IMR-90 (cell line): ENCODE data around the gene MAPK1. TPM values are rescaled to one million over a fixed set of nuclear protein-coding genes. Genes with fewer than 3 reads are reported as not detected.

Source experiments
- ATAC-seq: fragments of 200-7000 bp; cut with Tn5 transposase; 2 replicates; pipeline ENCODE4 v1.9.1; 2020; ENCODE audit warnings: low read depth, mild to moderate bottlenecking, moderate library complexity
- BruUV-seq: library from RNA; stranded (reverse); fragments of 400-500 nt; replicated peaks from 2 replicates; lab custom pipeline; 2021; lab: Mats Ljungman, UMichigan
- CTCF ChIA-PET: fragments of 300-600 bp; formaldehyde crosslinking; extraction: SDS; loops from one replicate; lab custom pipeline; 2021; ENCODE audit warnings: antibody characterized with exemption; lab: Yijun Ruan, JAX
- POLR2A ChIA-PET: fragments of 300-600 bp; sonication (Branson Sonifier 250); formaldehyde crosslinking; loops from one replicate; lab custom pipeline; 2022; ENCODE audit warnings: antibody characterized with exemption; ENCODE audit not compliant: unreplicated experiment; lab: Charles Lee
- DNase-seq: peaks from one replicate; pipeline ENCODE4 v3.0.0; 2013
- H2AFZ ChIP-seq: replicated peaks from 2 replicates; pipeline ENCODE3; 2013; ENCODE audit warnings: low read length, mild to moderate bottlenecking; ENCODE audit not compliant: poor library complexity
- H2AK5ac ChIP-seq: 2 replicates; pipeline ENCODE4 v1.6.1; 2013; ENCODE audit warnings: low read depth, low read length, inconsistent platforms
- H2AK9ac ChIP-seq: replicated peaks from 2 replicates; pipeline ENCODE3; 2013; ENCODE audit warnings: mild to moderate bottlenecking, low read depth, low read length, moderate library complexity; ENCODE audit not compliant: poor library complexity
- H2BK120ac ChIP-seq: 2 replicates; pipeline ENCODE4 v1.6.1; 2013; ENCODE audit warnings: low read depth, low read length, inconsistent platforms
- H2BK15ac ChIP-seq: 3 replicates; pipeline ENCODE4 v1.6.1; 2013; ENCODE audit warnings: low read depth, low read length, inconsistent platforms
- H2BK20ac ChIP-seq: 2 replicates; pipeline ENCODE4 v1.6.1; 2013; ENCODE audit warnings: low read depth, mild to moderate bottlenecking, inconsistent platforms, low read length, moderate library complexity
- H2BK5ac ChIP-seq: 2 replicates; pipeline ENCODE4 v1.6.1; 2013; ENCODE audit warnings: mild to moderate bottlenecking, low read depth, low read length, inconsistent platforms; ENCODE audit not compliant: poor library complexity, severe bottlenecking
- H3K14ac ChIP-seq: replicated peaks from 2 replicates; pipeline ENCODE4 v1.6.1; 2013; ENCODE audit warnings: low read depth, low read length, inconsistent platforms
- H3K18ac ChIP-seq: 2 replicates; pipeline ENCODE4 v1.6.1; 2013; ENCODE audit warnings: low read depth, low read length, control low read depth
- H3K23ac ChIP-seq: 2 replicates; pipeline ENCODE4 v1.6.1; 2013; ENCODE audit warnings: low read depth, low read length, inconsistent platforms
- H3K27ac ChIP-seq: 2 replicates; pipeline ENCODE4 v1.5.1; 2013; ENCODE audit warnings: mild to moderate bottlenecking, control low read depth, low read length; ENCODE audit not compliant: insufficient read depth
- H3K27me3 ChIP-seq: 2 replicates; pipeline ENCODE4 v1.6.1; 2013; ENCODE audit warnings: low read length; ENCODE audit not compliant: control insufficient read depth, insufficient read depth
- H3K36me3 ChIP-seq: 2 replicates; pipeline ENCODE4 v1.6.1; 2013; ENCODE audit warnings: low read length, mixed read lengths; ENCODE audit not compliant: control insufficient read depth, insufficient read depth
- H3K4ac ChIP-seq: 2 replicates; pipeline ENCODE4 v1.6.1; 2013; ENCODE audit warnings: low read depth, low read length, inconsistent platforms
- H3K4me1 ChIP-seq: 2 replicates; pipeline ENCODE4 v1.6.1; 2013; ENCODE audit warnings: low read length, mixed read lengths; ENCODE audit not compliant: control insufficient read depth, insufficient read depth
- H3K4me2 ChIP-seq: 2 replicates; pipeline ENCODE4 v1.6.1; 2013; ENCODE audit warnings: low read depth, mild to moderate bottlenecking, control low read depth, low read length, moderate library complexity
- H3K4me3 ChIP-seq: 2 replicates; pipeline ENCODE4 v1.5.1; 2013; ENCODE audit warnings: low read depth, mild to moderate bottlenecking, control low read depth, low read length, moderate library complexity; ENCODE audit not compliant: insufficient read depth
- H3K56ac ChIP-seq: 2 replicates; pipeline ENCODE4 v1.6.1; 2013; ENCODE audit warnings: low read length, inconsistent platforms; ENCODE audit not compliant: insufficient read depth; ENCODE audit errors: extremely low read depth
- H3K79me1 ChIP-seq, 2 experiments: 2 replicates each; pipeline ENCODE4 v1.6.1; 2013; ENCODE audit warnings: low read length in 2 of 2, inconsistent platforms in 1 of 2, low read depth in 1 of 2
- H3K9ac ChIP-seq: 2 replicates; pipeline ENCODE4 v1.6.1; 2013; ENCODE audit warnings: low read depth, low read length, control low read depth
- H3K9me1 ChIP-seq: 2 replicates; pipeline ENCODE4 v1.6.1; 2013; ENCODE audit warnings: low read length, inconsistent platforms; ENCODE audit not compliant: insufficient read depth
- H3K9me3 ChIP-seq: 2 replicates; pipeline ENCODE4 v1.6.1; 2013; ENCODE audit warnings: low read length; ENCODE audit not compliant: control insufficient read depth, insufficient read depth
- H4K20me1 ChIP-seq: 2 replicates; pipeline ENCODE4 v1.6.1; 2013; ENCODE audit warnings: low read length, inconsistent platforms; ENCODE audit not compliant: insufficient read depth
- H4K5ac ChIP-seq: 2 replicates; pipeline ENCODE4 v1.6.1; 2013; ENCODE audit warnings: mild to moderate bottlenecking, low read depth, low read length, control low read depth
- H4K8ac ChIP-seq, 2 experiments: 2 replicates each; pipeline ENCODE4 v1.6.1; 2013; ENCODE audit warnings: low read depth in 2 of 2, low read length in 2 of 2, control low read depth in 1 of 2, inconsistent platforms in 1 of 2
- H4K91ac ChIP-seq: 2 replicates; pipeline ENCODE4 v1.6.1; 2013; ENCODE audit warnings: low read depth, low read length, inconsistent platforms; ENCODE audit not compliant: insufficient read depth
- BHLHE40 ChIP-seq: fragments of 150-350 bp; IDR thresholded peaks from 2 replicates; pipeline ENCODE4 v1.6.1; 2016; ENCODE audit warnings: mild to moderate bottlenecking, low read depth, low read length
- CHD1 ChIP-seq: IDR thresholded peaks from 2 replicates; pipeline ENCODE4 v1.6.1; 2012; ENCODE audit warnings: low read depth, low read length, improper control_type of control experiment
- CTCF ChIP-seq: conservative IDR thresholded peaks from 2 replicates; pipeline ENCODE4 v1.5.1; 2012; ENCODE audit warnings: mild to moderate bottlenecking, low read depth, low read length, improper control_type of control experiment
- MAZ ChIP-seq: IDR thresholded peaks from 2 replicates; pipeline ENCODE4 v1.6.1; 2012; ENCODE audit warnings: low read depth, mild to moderate bottlenecking, low read length, improper control_type of control experiment, moderate library complexity, borderline replicate concordance
- MXI1 ChIP-seq: IDR thresholded peaks from 2 replicates; pipeline ENCODE4 v1.6.1; 2012; ENCODE audit warnings: low read depth, mild to moderate bottlenecking, low read length, moderate library complexity, borderline replicate concordance
- NFE2L2 ChIP-seq: fragments of 150-350 bp; IDR thresholded peaks from 2 replicates; pipeline ENCODE4 v1.6.1; 2016; ENCODE audit warnings: low read depth, mild to moderate bottlenecking, low read length
- RCOR1 ChIP-seq: IDR thresholded peaks from 2 replicates; pipeline ENCODE4 v1.6.1; 2012; ENCODE audit warnings: mild to moderate bottlenecking, low read length, improper control_type of control experiment; ENCODE audit not compliant: insufficient replicate concordance
- RFX5 ChIP-seq: IDR thresholded peaks from 2 replicates; pipeline ENCODE4 v1.8.0; 2012; ENCODE audit warnings: low read depth, mild to moderate bottlenecking, low read length, moderate library complexity
- WGBS, 2 experiments: methylation state at CpG; one replicate each; pipeline versions ENCODE4 v1.1.5 to v1.1.7; 2013; ENCODE audit warnings: missing lambda C conversion rate in 2 of 2; ENCODE audit not compliant: insufficient read length in 1 of 2; ENCODE audit errors: extremely low coverage in 2 of 2; 5-methylcytosine and 5-hydroxymethylcytosine counted together
- dilution Hi-C: fragments of 300-500 bp; cut with HindIII; formaldehyde crosslinking; loops from one replicate; pipeline ENCODE4 v1.14.3; 2018; ENCODE audit warnings: low sequenced_read_pairs; ENCODE audit not compliant: unreplicated experiment
- in situ Hi-C: fragments of 300-500 bp; cut with MboI; formaldehyde crosslinking; loops from 3 replicates; pipeline ENCODE4 v1.14.3; 2019; ENCODE audit warnings: low sequenced_read_pairs, inconsistent platforms, mixed read lengths
- intact Hi-C: fragments of 100-400 bp; cut with micrococcal nuclease; formaldehyde crosslinking; loops from 2 replicates; pipeline ENCODE4 v1.10.0; 2022
- polyA plus RNA-seq, 3 experiments: library from polyadenylated mRNA; depleted of rRNA; stranded (reverse); fragments of >200 nt; gene quantifications; 2 replicates each; pipeline ENCODE4 v1.2.3, GENCODE V29; 2012; ENCODE audit warnings: low replicate concordance in 1 of 3
- total RNA-seq: library from RNA; depleted of rRNA; stranded (reverse); fragments of >200 nt; gene quantifications from 2 replicates; pipeline ENCODE4 v1.2.3, GENCODE V29; 2012

The MAPK1 gene
- total and polyA plus RNA-seq, 2 of the 4 experiments (the other 2 are of a cell fraction): 41.0 to 51.3 TPM

- CTCF ChIA-PET: no interaction called here
- in situ Hi-C loops (no loop called here), dilution Hi-C loops (no loop called here), intact Hi-C loops (no loop called here)
- H3K27ac ChIP-seq: peak overlapping the region; percentile 12; the same call in 1 of the 2 replicates
- H4K8ac ChIP-seq: no peak overlapping the region
- no peak overlapping the region for H2BK20ac ChIP-seq
- no peak overlapping the region for H3K56ac ChIP-seq
- no peak for DNase-seq
- no peaks in the 10 kb centered on the region for H3K36me3 ChIP-seq
- H3K4ac ChIP-seq: no peak overlapping the region
- no peak for TF ChIP-seq MAZ
- TF ChIP-seq NFE2L2: no peak
- TF ChIP-seq RFX5: no peak
- no peak for TF ChIP-seq BHLHE40
- no peak for TF ChIP-seq MXI1
- no peak for TF ChIP-seq CHD1
- no peak for TF ChIP-seq RCOR1
- no peak for TF ChIP-seq CTCF
- H3K79me1 ChIP-seq: peaks cover 0 to 78% of the 10 kb centered on the region in 2 experiments; a peak in 3 of 4 replicates
- BruUV-seq: no TSS peak
- H4K20me1 ChIP-seq: peaks cover 99% of the 10 kb centered on the region
- H2BK120ac ChIP-seq: no peak overlapping the region
- no peak overlapping the region for H2AK5ac ChIP-seq
- H4K91ac ChIP-seq: no peak overlapping the region
- POLR2A ChIA-PET: interaction anchor here (0.6 kb wide), 1 partner anchor 16 kb away, joined by 3 read pairs; no protein-coding TSS in a partner anchor
- H3K9me1 ChIP-seq: peaks cover 39% of the 10 kb centered on the region
- H2BK15ac ChIP-seq: no peak overlapping the region
- no peaks in the 10 kb centered on the region for H3K27me3 ChIP-seq
- no peak overlapping the region for H2AK9ac ChIP-seq
- H2AFZ ChIP-seq: no peak overlapping the region
- peaks cover 14% of the 10 kb centered on the region for H3K4me1 ChIP-seq
- ATAC-seq: peak; percentile 16; the same call in 1 of the 2 replicates
- H4K5ac ChIP-seq: no peak overlapping the region
- WGBS, 2 experiments: no CpG with 5 or more reads among the region's 4 CpGs
- peak overlapping the region; percentile 23 for H3K4me2 ChIP-seq
- no peaks in the 10 kb centered on the region for H3K9me3 ChIP-seq
- no peak overlapping the region for H2BK5ac ChIP-seq
- no peak overlapping the region for H3K18ac ChIP-seq
- no peak overlapping the region for H3K9ac ChIP-seq
- H3K14ac ChIP-seq: no peak overlapping the region
- H3K4me3 ChIP-seq: no peak overlapping the region
- H3K23ac ChIP-seq: 0 out of 2 replicates have a peak overlapping the region, but pooled peaks have one; percentile 7
Measured at GRCh38 chr22:21858025-21858764, 9.2 kb downstream of the MAPK1 start.
